WERI-Rb-1 (cell line): ENCODE results near the gene GJB1.

Experiments used
- DNase-seq: peaks from one replicate; pipeline ENCODE4 v3.0.0-alpha.2; 2020
- H3K27ac ChIP-seq: fragments of 250-450 bp; sonication (Bioruptor Pico); 2 replicates; pipeline ENCODE4 v1.5.1; 2020; ENCODE audit warnings: mild to moderate bottlenecking, moderate library complexity
- H3K27me3 ChIP-seq: fragments of 250-450 bp; sonication (Bioruptor Pico); 2 replicates; pipeline ENCODE4 v1.5.1; 2021; ENCODE audit warnings: mild to moderate bottlenecking, low read depth, moderate library complexity; ENCODE audit not compliant: insufficient read depth, severe bottlenecking
- H3K36me3 ChIP-seq: fragments of 250-450 bp; sonication (Bioruptor Pico); 2 replicates; pipeline ENCODE4 v1.5.1; 2020; ENCODE audit warnings: mild to moderate bottlenecking, moderate library complexity
- H3K4me3 ChIP-seq: 2 replicates; pipeline ENCODE4 v1.5.1; 2011; ENCODE audit warnings: low read depth, mild to moderate bottlenecking, control low read depth, low read length
- H3K9me3 ChIP-seq: fragments of 250-450 bp; sonication (Bioruptor Pico); 2 replicates; pipeline ENCODE4 v1.5.1; 2021; ENCODE audit warnings: mild to moderate bottlenecking, moderate library complexity; ENCODE audit not compliant: severe bottlenecking
- TF ChIP-seq, protein P1 (sequence below): IDR thresholded peaks from 2 replicates; pipeline ENCODE4 v1.5.1; 2011; ENCODE audit warnings: low read depth, mild to moderate bottlenecking, control low read depth, inconsistent platforms, low read length

Gene GJB1

DNA sequence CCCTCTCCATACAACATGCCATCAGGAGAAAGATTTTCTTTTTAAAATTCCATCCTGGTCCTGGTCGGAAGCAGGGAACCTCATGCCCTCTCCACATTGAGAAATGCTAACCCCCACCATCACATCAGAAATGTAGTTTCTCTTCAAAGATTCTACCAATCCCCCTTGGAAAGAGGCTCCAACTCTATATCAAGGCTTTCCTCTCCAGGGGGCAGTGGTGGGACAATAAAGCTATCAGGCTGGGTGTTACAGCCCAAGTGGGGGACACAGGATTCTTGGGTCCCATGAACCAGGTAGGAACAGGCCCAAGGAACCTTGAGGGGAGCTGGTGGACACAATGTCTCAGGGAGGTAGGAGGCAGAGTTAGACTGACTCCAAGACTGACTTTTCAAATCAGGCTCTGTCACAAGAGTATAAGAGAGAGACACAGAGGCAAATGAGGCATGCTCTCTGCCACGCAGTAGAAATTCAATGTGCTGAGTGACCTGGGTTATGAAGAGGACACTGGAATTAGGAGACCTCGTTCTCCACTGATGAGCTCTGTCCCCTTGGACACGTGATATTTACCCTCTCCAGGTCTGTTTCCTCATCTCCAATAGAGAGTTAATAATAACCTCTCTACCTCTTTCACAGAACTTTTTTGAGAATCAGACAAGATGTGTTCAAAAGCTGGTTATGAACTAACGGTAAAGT, 4.5 kb downstream of the GJB1 start:
- H3K4me3 ChIP-seq, result no peak overlapping the region
- peaks cover 3% of the 10 kb centered on the region for H3K27me3 ChIP-seq
- no peak for DNase-seq
- TF ChIP-seq, protein P1, sequence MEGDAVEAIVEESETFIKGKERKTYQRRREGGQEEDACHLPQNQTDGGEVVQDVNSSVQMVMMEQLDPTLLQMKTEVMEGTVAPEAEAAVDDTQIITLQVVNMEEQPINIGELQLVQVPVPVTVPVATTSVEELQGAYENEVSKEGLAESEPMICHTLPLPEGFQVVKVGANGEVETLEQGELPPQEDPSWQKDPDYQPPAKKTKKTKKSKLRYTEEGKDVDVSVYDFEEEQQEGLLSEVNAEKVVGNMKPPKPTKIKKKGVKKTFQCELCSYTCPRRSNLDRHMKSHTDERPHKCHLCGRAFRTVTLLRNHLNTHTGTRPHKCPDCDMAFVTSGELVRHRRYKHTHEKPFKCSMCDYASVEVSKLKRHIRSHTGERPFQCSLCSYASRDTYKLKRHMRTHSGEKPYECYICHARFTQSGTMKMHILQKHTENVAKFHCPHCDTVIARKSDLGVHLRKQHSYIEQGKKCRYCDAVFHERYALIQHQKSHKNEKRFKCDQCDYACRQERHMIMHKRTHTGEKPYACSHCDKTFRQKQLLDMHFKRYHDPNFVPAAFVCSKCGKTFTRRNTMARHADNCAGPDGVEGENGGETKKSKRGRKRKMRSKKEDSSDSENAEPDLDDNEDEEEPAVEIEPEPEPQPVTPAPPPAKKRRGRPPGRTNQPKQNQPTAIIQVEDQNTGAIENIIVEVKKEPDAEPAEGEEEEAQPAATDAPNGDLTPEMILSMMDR, result no peak
- H3K27ac ChIP-seq, result no peak overlapping the region
- no peaks in the 10 kb centered on the region for H3K9me3 ChIP-seq
- no peaks in the 10 kb centered on the region for H3K36me3 ChIP-seq

DNA sequence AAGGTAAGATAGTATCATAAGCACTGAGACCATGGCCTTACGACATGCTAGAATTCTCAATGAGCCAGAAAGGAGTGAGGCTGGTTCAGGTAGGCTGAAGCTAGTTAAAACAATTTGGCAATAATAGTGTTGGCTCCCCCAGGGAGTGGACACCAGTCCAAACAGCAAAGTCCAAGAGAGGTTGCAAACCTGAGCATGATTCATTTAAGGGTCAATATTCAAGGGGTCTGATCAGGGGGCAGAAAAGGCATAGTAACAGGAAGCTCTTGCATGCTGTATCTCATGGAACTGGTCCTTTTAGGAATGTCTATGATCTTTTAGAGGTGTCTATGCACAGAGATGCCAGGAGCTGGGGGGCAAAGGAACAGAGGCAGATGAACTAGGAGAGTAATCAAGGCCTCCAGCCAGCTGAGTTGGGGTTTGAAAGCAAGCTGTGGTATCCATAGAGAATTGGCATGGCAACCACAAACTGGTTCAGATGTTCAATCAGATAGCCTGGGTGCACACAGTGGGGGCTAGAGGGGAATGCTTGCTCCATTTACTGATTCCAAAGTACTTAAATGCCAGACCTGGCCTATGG, 5.1 kb downstream of the GJB1 start:
- DNase-seq, result no peak
- Histone ChIP-seq H3K36me3 (no peaks in the 10 kb centered on the region), H3K4me3 (no peak overlapping the region), H3K27me3 (peaks cover 7% of the 10 kb centered on the region), H3K9me3 (no peaks in the 10 kb centered on the region), H3K27ac (no peak overlapping the region)
- TF ChIP-seq, protein P1, result no peak

DNA sequence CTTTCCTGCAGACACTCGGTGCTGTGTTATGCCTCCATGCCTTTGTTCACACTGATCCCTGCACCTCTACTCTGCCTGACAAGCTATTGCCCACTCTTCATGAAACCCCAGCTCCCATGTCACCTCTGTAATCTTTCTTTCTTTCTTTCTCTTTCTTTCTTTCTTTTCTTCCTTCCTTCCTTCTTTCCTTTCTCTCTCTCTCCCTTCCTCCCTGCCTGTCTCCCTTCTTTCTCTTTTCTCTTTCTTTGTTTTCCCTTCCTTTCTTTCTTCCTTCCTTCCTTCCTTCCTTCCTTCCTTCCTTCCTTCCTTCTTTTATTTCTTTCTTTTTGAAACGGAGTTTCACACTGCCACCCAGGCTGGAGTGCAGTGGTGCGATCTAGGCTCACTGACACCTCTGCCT, 12.5 kb downstream of the GJB1 start:
- TF ChIP-seq, protein P1, result no peak
- Histone ChIP-seq H3K27me3 (peaks cover 5% of the 10 kb centered on the region), H3K9me3 (no peaks in the 10 kb centered on the region), H3K4me3 (no peak overlapping the region), H3K27ac (no peak overlapping the region), H3K36me3 (peaks cover 4% of the 10 kb centered on the region)
- DNase-seq, result no peak

DNA sequence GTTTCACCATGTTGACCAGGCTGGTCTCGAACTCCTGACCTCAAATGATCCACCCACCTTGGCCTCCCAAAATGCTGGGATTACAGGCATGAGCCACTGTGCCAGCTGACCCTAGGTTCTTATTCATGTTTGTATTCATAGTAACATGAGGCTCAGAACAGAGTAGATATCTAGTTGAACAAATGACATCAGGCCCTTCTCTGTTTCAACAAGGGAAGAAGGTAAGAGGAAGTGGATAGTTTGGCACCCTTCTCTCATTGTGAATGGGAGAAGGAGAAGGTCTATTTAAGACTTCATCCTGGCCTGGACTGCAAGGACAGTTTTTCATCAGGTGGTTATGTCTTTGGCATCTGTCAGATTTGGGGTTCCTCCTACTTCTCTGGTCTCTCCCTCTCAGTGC, 13.8 kb downstream of the GJB1 start:
- TF ChIP-seq, protein P1, result no peak
- peaks cover 5% of the 10 kb centered on the region for H3K36me3 ChIP-seq
- no peak overlapping the region for H3K27ac ChIP-seq
- DNase-seq, result no peak
- H3K27me3 ChIP-seq, result peaks cover 8% of the 10 kb centered on the region
- H3K9me3 ChIP-seq, result no peaks in the 10 kb centered on the region
- H3K4me3 ChIP-seq, result no peak overlapping the region

DNA sequence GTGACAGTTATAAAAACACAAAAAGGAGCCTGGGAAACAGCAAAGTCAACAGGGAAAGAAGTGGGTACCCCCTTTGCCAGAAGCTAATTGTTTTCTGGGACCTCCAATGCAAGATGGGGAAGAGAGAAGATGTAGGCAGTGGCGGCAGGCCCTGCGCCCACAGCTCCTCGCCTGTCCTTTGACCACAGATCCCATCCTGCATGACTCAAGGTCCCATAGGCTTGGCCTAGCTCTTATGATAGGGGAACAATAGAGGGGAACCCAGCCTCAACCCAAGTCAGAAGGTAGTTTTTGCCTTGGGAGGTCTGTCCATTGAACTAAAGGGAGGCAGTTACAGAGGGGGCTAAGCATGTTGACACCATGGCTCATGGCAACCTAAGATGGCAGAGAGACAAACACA, 16.8 kb downstream of the GJB1 start:
- peaks cover 13% of the 10 kb centered on the region for H3K36me3 ChIP-seq
- no peak for DNase-seq
- peaks cover 4% of the 10 kb centered on the region for H3K27me3 ChIP-seq
- H3K27ac ChIP-seq, result no peak overlapping the region
- no peak overlapping the region for H3K4me3 ChIP-seq
- no peaks in the 10 kb centered on the region for H3K9me3 ChIP-seq
- TF ChIP-seq, protein P1, result no peak

DNA sequence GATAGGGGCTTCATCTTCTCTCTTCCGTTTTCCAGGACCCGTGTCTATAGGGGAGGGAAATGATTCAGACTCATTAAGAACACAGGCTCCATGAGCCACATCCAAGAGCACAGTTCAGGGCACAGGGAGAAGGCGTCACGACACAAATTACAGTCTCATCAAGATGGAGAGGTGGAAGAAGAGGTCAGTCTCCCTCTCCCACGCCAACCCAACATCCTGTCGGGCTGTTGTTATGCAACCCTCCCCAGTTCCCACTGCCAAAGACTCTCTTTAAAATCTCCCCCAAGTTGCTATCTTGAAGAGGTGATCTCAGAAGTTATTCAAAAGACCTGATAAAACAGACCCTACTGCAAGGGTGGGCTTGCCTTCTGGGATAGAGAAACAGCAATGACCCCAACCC, 18.3 kb downstream of the GJB1 start:
- no peak overlapping the region for H3K27ac ChIP-seq
- H3K9me3 ChIP-seq, result no peaks in the 10 kb centered on the region
- peaks cover 4% of the 10 kb centered on the region for H3K27me3 ChIP-seq
- no peak for DNase-seq
- H3K36me3 ChIP-seq, result peaks cover 21% of the 10 kb centered on the region
- H3K4me3 ChIP-seq, result no peak overlapping the region
- TF ChIP-seq, protein P1, result no peak
